NOMO-1 treated with DMSO at 0.1 percent for 48 hours (cell line): ENCODE data around the gene LSM7.
"Not testable (repeated sequence)": the region's sequence is repeated elsewhere in the genome, so short reads cannot be mapped to it uniquely, and the experiment has no call there.

Source experiments
- DNase-seq: peaks from one replicate; lab custom pipeline; 2025; ENCODE audit not compliant: unreplicated experiment; lab: John Stamatoyannopoulos, UW

The LSM7 gene

DNA sequence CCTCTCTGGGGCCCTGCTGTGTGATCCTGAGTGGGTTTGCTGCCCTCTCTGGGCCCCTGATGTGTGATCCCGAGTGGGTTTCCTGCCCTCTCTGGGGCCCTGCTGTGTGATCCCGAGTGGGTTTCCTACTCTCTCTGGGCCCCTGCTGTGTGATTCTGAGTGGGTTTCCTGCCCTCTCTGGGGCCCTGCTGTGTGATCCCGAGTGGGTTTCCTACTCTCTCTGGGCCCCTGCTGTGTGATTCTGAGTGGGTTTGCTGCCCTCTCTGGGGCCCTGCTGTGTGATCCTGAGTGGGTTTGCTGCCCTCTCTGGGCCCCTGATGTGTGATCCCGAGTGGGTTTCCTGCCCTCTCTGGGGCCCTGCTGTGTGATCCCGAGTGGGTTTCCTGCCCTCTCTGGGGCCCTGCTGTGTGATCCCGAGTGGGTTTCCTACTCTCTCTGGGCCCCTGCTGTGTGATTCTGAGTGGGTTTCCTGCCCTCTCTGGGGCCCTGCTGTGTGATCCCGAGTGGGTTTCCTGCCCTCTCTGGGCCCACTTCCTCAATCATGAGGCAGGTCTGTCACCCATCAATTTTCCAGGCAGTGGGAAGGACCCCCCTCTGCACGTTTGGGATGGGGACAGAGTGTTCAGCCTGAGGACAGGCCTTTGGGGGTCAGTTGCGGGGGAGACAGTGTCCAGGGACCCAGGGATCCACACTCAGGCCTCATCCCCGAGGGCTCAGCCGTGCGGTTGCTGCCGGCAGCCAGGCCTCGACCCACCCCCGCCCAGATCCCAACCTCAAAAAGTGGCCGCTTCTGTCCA, 46.9 kb downstream of the LSM7 start:
- not testable (repeated sequence) for DNase-seq

DNA sequence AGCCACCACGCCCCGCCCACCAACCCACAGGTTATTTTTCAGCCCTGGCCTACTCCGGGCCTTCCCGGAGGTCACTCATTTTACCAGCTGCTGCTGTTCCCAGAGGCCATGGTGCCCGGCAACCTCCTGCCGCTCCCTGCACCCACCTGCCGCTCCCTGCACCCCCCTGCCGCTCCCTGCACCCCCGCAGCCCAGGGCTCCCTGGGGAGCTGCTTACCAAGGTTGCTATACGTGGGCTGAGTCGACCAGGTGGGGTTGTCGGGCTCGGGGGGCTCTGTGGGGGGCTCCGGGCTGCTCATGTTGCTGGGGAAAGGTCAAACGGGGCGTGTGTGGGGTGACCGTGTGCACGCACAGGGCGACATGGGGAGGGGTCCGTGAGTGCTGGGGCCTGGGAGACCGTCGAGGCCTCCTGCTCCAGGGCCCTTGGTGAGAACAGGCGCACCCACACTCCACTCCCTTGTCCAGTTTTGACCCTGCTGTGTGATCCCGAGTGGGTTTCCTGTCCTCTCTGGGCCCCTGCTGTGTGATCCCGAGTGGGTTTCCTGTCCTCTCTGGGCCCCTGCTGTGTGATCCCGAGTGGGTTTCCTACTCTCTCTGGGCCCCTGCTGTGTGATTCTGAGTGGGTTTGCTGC, 47.6 kb downstream of the LSM7 start:
- no peak for DNase-seq

DNA sequence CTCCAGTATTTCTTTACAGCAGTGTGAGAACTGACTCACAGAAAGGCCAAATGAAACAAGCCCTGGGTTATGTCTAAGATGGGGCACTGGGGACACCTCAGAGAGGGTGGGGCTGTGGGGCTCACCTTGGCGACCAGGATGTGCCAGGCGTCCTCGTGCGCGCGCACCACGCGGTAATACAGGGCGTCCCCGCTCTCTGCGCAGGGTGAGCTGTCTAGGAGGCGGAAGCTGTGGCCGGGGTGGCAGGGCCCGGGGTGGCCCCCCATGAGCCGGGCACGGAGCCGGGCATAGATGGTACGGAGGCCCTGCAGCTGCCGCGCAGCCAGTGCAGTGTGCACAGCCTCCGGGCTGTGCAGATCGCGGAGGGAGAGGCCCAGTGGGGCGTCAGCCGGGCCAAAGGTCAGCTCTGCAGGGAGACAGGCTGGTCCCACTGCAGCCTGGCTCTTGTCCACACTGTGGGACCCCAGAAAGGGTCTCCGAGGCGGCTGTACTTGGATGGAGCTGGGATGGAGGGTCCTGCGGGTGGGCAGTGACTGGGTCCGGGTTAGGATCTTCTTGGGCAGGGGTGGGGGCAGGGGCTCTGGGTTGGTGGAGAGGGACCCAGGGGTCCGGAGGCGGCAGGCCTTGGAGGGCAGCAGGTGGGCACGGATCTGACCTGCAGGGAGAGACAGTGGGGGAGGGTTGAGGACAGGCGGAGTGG, 49.8 kb downstream of the LSM7 start:
- no peak for DNase-seq

DNA sequence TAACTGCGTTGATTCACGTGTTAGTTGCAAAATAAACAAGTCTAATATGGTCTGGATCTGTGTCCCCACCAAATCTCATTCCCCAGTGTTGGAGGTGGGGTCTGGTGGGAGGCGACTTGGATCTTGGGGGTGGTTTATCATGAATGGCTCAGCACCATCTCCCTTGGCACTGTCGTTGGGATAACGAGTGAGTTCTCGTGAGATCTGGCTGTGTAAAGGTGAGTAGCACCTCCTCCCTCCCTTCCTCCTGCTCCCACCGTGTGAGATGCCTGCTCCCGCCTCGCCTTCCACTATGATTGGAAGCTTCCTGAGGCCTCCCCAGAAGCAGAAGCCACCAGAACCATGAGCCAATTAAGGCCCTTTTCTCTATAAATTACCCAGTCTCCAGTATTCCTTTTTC, 51.2 kb downstream of the LSM7 start:
- DNase-seq, result no peak

DNA sequence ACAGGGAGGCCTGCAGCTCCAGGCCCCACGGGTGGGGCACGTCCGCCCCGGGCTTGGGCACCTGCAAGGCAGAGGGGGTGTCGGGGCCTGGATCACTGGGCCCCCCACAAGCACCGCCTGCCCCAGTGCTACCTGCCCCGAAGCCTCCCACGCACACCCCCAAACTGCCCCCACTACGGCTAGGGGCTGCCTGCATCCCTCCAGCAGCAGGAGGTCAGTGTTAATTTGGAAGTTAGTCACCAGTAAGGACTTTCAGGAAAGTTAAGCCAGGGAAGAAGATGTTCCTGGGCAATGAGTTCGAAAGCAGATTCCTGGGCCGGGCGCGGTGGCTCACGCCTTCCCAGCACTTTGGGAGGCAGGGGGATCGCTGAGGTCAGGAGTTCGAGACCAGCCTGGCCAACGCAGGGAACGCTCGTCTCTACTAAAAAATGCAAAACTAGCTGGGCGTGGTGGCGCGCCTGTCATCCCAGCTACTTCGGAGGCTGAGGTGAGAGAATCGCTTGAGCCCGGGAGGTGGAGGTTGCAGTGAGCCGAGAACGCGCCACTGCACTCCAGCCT, 51.9 kb downstream of the LSM7 start:
- no peak for DNase-seq

DNA sequence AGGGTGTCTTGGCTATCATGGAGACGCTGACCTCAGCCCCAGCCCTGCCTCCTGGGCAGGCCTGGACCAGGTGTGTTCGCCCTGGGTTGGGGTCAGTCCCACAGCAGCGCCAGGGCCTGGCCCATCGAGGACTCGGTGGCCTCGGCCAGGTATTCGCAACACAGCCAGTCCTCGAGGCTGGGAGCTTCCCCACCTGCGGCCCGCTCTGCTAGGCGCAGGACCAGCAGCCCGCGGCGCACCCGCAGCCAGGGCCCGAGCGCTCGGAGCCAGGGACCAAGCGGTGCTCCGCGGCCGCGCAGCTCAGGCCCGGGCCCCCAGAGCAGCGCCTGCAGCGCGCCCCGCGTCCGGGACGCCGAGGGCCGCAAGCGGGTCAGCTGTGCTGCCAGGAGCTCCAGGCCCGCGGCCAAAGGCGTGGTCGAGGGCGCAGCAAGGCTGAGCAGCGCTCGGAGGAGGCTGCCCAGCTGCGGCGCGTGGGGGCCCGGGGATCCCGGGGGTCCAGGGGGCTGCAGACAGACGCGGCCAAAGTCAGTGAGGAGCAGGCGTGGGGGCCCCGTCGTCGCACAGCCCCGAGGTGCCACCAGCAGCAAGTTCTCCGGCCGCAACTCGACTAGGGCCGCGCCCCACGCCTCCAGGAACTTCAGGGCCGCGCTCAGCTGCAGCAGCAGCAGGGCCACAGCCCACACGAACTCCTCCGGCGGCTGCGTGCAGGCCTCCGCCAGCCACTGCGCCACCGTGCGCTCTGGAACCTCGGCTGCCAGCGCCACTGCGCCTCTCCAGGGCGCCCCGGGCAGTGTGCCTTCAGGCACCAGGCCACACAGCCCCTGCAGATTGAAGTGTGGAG, 52.6 kb downstream of the LSM7 start:
- DNase-seq, result no peak

DNA sequence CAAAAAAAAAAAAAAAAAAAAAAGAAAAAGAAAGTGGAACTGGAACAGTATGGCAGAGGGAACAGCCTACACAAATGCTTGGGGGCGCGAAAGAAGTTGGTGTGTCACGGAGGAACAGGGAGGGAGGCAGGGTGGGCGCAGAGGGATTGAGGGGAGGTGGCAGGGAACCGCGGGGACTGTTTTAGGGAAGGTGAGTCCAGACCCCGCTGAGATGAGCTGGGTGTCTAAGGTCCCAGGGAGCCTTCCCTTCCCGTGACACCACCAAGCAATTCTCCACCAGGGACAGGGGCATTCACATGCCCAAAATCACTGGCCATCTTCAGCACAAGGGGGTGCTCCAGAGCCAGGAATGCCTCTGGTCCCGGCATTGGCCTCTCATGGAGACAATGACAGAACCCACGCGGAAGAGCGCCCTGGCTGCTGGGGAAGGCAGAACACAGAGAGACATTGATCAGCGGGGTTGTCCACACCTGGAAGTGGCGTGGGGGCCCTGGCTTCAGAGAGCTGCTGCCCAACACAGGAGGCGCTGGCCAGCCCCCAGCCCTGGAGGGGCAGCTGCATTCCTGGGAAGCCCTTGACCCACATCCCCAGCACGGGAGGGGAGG, 53.4 kb downstream of the LSM7 start:
- DNase-seq, result peak; percentile 70

DNA sequence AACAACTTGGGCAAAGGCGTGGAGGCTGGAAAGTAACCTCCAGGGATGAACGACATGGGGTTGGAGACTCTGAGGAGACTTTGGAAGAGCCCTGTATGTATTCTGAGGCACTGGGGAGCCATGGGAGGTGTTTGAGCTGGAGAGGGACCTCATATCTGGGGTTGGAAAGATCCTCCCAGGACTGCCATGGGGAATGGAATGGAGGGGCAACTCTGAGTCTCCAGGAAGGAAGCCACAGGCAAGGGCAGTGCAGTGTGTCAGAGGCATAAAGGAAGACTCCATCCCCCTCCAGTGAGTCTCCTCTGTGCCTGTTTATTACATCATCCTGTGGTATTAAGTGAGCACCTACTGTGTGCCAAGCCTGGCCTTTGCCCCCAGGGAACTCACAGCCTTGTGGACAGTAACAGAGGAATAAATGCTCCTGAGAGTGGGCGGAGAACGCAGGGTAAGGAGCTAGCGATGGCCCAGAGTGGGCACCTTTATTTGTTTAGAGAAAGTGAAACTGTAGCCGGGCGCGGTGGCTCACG, 54.1 kb downstream of the LSM7 start:
- DNase-seq, result no peak

DNA sequence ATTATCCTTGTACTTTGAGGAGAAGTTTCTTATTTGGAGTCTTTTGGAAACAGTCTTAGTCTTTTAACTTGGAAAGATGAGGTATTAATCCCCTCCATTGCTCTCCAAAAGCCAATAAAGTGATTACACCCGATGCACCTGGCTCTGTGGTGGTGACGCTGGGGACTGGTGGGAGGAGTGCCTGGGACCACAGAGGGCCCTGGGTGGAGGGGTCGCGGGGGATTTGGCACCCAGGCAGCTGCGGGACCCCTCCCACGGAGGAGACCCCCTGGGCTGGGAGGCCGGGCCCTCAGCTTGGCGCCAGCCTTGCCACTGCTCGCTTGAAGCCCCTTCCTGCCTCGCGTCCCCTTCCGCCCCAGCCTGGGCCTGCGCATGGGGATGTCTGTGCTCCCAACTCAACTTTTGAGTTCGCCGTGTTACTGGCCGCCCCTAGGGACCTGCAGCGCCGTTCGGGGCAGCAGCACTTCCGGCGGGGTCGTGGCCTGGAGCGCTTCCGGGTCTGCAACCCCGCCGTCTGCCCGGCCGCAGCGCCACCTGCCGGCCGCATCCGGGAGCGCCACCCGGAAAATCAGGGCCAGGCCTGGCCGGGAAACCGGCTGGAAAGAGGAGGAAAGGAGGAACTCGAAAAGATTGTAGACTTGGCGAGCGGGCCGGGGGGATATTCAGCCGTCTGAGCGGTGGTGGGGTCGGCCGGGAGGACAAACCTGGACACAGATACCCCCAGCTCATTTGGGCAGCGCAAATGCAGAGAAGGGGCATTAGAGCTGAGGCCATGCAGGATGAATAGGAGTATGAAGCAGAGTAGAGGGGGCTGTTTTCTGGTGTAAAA, 54.8 kb downstream of the LSM7 start:
- peak; percentile 77 for DNase-seq
